ENCODE data around the gene EYS. TPM values are rescaled to one million over a fixed set of nuclear protein-coding genes. Genes with fewer than 3 reads are reported as not detected.

Gene EYS
- total RNA-seq, 1 donor from 2014 or later, result not detected

DNA sequence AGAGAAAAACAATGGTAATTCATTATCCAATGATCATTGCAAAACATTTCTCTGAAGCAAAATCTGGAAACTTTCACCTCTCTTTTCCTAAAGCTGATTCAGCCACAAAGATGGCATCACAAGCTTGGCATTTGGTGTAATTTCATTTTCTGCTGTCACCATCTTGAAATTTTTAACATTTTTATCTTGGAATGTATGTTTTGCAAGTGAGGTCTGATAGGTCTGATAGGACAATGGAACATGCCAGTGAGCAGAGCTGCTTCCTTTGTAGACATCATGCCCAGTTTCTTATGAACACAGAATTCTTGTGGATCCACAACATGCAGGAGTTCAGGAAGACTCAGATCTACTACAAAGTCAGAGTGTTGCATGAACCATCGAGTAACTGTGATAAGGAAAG lies 969.6 kb downstream of the EYS start:
- Histone ChIP-seq H3K27me3 (ENCODE audit: control insufficient read depth, insufficient read depth, low read length) (no peaks in the 10 kb centered on the region), H3K4me3 (ENCODE audit: low read depth, low read length) (no peak overlapping the region), H3K36me3 (ENCODE audit: control insufficient read depth, insufficient read depth, low read length) (no peaks in the 10 kb centered on the region)
- TF ChIP-seq, protein P1, sequence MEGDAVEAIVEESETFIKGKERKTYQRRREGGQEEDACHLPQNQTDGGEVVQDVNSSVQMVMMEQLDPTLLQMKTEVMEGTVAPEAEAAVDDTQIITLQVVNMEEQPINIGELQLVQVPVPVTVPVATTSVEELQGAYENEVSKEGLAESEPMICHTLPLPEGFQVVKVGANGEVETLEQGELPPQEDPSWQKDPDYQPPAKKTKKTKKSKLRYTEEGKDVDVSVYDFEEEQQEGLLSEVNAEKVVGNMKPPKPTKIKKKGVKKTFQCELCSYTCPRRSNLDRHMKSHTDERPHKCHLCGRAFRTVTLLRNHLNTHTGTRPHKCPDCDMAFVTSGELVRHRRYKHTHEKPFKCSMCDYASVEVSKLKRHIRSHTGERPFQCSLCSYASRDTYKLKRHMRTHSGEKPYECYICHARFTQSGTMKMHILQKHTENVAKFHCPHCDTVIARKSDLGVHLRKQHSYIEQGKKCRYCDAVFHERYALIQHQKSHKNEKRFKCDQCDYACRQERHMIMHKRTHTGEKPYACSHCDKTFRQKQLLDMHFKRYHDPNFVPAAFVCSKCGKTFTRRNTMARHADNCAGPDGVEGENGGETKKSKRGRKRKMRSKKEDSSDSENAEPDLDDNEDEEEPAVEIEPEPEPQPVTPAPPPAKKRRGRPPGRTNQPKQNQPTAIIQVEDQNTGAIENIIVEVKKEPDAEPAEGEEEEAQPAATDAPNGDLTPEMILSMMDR (IDR thresholded peaks at IDR 0.05; ENCODE audit: insufficient read depth, low read length, poor library complexity, severe bottlenecking), result no peak
- DNase-seq (ENCODE audit: low read depth), result no peak

DNA sequence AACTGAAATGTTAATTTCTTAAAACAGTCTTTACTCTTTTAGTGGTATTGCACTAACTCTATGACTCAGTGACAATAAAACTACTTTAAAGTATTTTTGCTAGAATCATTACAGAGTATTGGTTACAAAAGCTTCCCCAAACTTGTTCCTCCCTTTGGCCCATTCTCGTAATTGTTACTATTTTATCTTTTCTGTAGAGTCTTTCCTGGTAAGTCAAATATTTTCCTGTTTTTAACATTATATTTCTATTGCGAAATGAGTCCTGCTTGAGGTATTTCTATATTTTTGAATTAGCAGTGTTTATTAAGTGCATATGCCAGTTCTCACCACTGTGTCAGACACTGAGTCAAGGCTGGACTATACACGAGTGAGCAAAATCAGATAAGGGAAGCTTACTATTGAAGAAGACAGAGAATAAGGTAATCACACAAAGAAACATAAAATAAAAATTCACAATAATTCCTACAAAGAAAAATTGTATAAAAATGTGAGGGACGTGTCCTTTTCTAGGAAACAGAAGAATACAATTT lies 970.5 kb downstream of the EYS start:
- no peaks in the 10 kb centered on the region for H3K36me3 ChIP-seq (ENCODE audit: control insufficient read depth, insufficient read depth, low read length)
- DNase-seq (ENCODE audit: low read depth), result no peak
- TF ChIP-seq, protein P1 (IDR thresholded peaks at IDR 0.05; ENCODE audit: insufficient read depth, low read length, poor library complexity, severe bottlenecking), result no peak
- H3K27me3 ChIP-seq (ENCODE audit: control insufficient read depth, insufficient read depth, low read length), result no peaks in the 10 kb centered on the region
- H3K4me3 ChIP-seq (ENCODE audit: low read depth, low read length), result no peak overlapping the region

- no peak for DNase-seq (ENCODE audit: low read depth)
- H3K4me3 ChIP-seq (ENCODE audit: low read depth, low read length), result no peak overlapping the region
- TF ChIP-seq, protein P1 (IDR thresholded peaks at IDR 0.05; ENCODE audit: insufficient read depth, low read length, poor library complexity, severe bottlenecking), result no peak
- no peaks in the 10 kb centered on the region for H3K36me3 ChIP-seq (ENCODE audit: control insufficient read depth, insufficient read depth, low read length)
- H3K27me3 ChIP-seq (ENCODE audit: control insufficient read depth, insufficient read depth, low read length), result no peaks in the 10 kb centered on the region
These were observed 973.6 kb downstream of the EYS start for GRCh38 chr6:64733433-64733832.

- no peaks in the 10 kb centered on the region for H3K27me3 ChIP-seq (ENCODE audit: control insufficient read depth, insufficient read depth, low read length)
- DNase-seq (ENCODE audit: low read depth), result no peak
- TF ChIP-seq, protein P1 (IDR thresholded peaks at IDR 0.05; ENCODE audit: insufficient read depth, low read length, poor library complexity, severe bottlenecking), result no peak
- H3K36me3 ChIP-seq (ENCODE audit: control insufficient read depth, insufficient read depth, low read length), result no peaks in the 10 kb centered on the region
- no peak overlapping the region for H3K4me3 ChIP-seq (ENCODE audit: low read depth, low read length)
These were observed 974.1 kb downstream of the EYS start for GRCh38 chr6:64732888-64733287.

GRCh38 chr6:64729522-64729921 lies 977.5 kb downstream of the EYS start:
- H3K27me3 ChIP-seq (ENCODE audit: control insufficient read depth, insufficient read depth, low read length), result no peaks in the 10 kb centered on the region
- DNase-seq (ENCODE audit: low read depth), result no peak
- TF ChIP-seq, protein P1 (IDR thresholded peaks at IDR 0.05; ENCODE audit: insufficient read depth, low read length, poor library complexity, severe bottlenecking), result no peak
- no peak overlapping the region for H3K4me3 ChIP-seq (ENCODE audit: low read depth, low read length)
- H3K36me3 ChIP-seq (ENCODE audit: control insufficient read depth, insufficient read depth, low read length), result no peaks in the 10 kb centered on the region

DNA sequence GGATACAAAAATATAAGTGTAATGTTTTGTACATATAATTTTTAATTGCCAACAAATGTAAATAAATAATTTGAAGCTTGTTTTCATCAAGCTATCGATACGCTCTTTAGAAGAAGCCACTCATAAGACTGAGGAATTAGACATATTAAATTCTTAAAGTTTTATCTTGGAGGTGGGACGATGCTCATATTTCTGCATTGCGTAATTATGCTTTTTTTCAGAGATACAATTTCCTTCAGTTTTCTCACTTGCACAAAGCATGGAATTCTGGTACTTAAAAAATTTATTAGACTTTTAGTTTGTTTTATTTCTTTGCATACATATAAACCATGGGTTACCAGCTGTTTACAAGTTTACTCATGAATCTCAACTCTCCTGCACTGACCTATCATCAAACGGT lies 980.0 kb downstream of the EYS start:
- H3K4me3 ChIP-seq (ENCODE audit: low read depth, low read length), result no peak overlapping the region
- DNase-seq (ENCODE audit: low read depth), result no peak
- TF ChIP-seq, protein P1 (IDR thresholded peaks at IDR 0.05; ENCODE audit: insufficient read depth, low read length, poor library complexity, severe bottlenecking), result no peak
- no peaks in the 10 kb centered on the region for H3K36me3 ChIP-seq (ENCODE audit: control insufficient read depth, insufficient read depth, low read length)
- H3K27me3 ChIP-seq (ENCODE audit: control insufficient read depth, insufficient read depth, low read length), result no peaks in the 10 kb centered on the region

All from kidney epithelial cell (primary cell).